ENCODE results near the gene KIRREL3.

DNA sequence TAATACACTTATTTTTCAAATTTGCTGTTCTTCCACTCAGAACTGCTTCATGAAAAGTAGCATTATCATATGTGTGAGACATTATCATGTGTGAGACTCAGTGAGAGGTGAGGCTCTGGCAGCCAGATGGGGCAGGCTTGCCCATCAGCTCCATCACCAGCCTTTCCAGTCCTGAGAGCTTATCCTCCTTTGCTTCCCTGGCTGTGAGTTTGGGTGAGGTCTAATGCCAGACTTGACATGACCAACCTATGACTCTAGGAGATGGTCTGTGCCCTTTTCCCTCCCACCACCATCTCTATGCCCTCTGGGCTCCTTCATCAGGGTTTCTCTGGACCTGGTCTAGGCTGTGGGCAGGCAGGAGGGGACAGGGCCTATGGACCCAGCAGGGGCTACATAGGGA is 145.0 kb downstream of the KIRREL3 start:
- TF ChIP-seq CTCF (IDR thresholded peaks at IDR 0.05; ENCODE audit: low read depth, low read length) (no peak), EZH2phosphoT487 (IDR thresholded peaks at IDR 0.05; ENCODE audit: low read depth) (no peak)
